IMR-90 (cell line): Measurements from ENCODE around the gene CFAP300. TPM values are rescaled to one million over a fixed set of nuclear protein-coding genes. Genes with fewer than 3 reads are reported as not detected.
A peak's percentile ranks its signal among the peaks of the same experiment; 100 is the strongest.

Source experiments
- ATAC-seq: fragments of 200-7000 bp; cut with Tn5 transposase; 2 replicates; pipeline ENCODE4 v1.9.1; 2020; ENCODE audit warnings: low read depth, mild to moderate bottlenecking, moderate library complexity
- BruUV-seq: library from RNA; stranded (reverse); fragments of 400-500 nt; replicated peaks from 2 replicates; lab custom pipeline; 2021; lab: Mats Ljungman, UMichigan
- CTCF ChIA-PET: fragments of 300-600 bp; formaldehyde crosslinking; extraction: SDS; loops from one replicate; lab custom pipeline; 2021; ENCODE audit warnings: antibody characterized with exemption; lab: Yijun Ruan, JAX
- POLR2A ChIA-PET: fragments of 300-600 bp; sonication (Branson Sonifier 250); formaldehyde crosslinking; loops from one replicate; lab custom pipeline; 2022; ENCODE audit warnings: antibody characterized with exemption; ENCODE audit not compliant: unreplicated experiment; lab: Charles Lee
- DNase-seq: peaks from one replicate; pipeline ENCODE4 v3.0.0; 2013
- H2AFZ ChIP-seq: replicated peaks from 2 replicates; pipeline ENCODE3; 2013; ENCODE audit warnings: low read length, mild to moderate bottlenecking; ENCODE audit not compliant: poor library complexity
- H2AK5ac ChIP-seq: 2 replicates; pipeline ENCODE4 v1.6.1; 2013; ENCODE audit warnings: low read depth, low read length, inconsistent platforms
- H2AK9ac ChIP-seq: replicated peaks from 2 replicates; pipeline ENCODE3; 2013; ENCODE audit warnings: mild to moderate bottlenecking, low read depth, low read length, moderate library complexity; ENCODE audit not compliant: poor library complexity
- H2BK120ac ChIP-seq: 2 replicates; pipeline ENCODE4 v1.6.1; 2013; ENCODE audit warnings: low read depth, low read length, inconsistent platforms
- H2BK15ac ChIP-seq: 3 replicates; pipeline ENCODE4 v1.6.1; 2013; ENCODE audit warnings: low read depth, low read length, inconsistent platforms
- H2BK20ac ChIP-seq: 2 replicates; pipeline ENCODE4 v1.6.1; 2013; ENCODE audit warnings: low read depth, mild to moderate bottlenecking, inconsistent platforms, low read length, moderate library complexity
- H2BK5ac ChIP-seq: 2 replicates; pipeline ENCODE4 v1.6.1; 2013; ENCODE audit warnings: mild to moderate bottlenecking, low read depth, low read length, inconsistent platforms; ENCODE audit not compliant: poor library complexity, severe bottlenecking
- H3K14ac ChIP-seq: replicated peaks from 2 replicates; pipeline ENCODE4 v1.6.1; 2013; ENCODE audit warnings: low read depth, low read length, inconsistent platforms
- H3K18ac ChIP-seq: 2 replicates; pipeline ENCODE4 v1.6.1; 2013; ENCODE audit warnings: low read depth, low read length, control low read depth
- H3K23ac ChIP-seq: 2 replicates; pipeline ENCODE4 v1.6.1; 2013; ENCODE audit warnings: low read depth, low read length, inconsistent platforms
- H3K27ac ChIP-seq: 2 replicates; pipeline ENCODE4 v1.5.1; 2013; ENCODE audit warnings: mild to moderate bottlenecking, control low read depth, low read length; ENCODE audit not compliant: insufficient read depth
- H3K27me3 ChIP-seq: 2 replicates; pipeline ENCODE4 v1.6.1; 2013; ENCODE audit warnings: low read length; ENCODE audit not compliant: control insufficient read depth, insufficient read depth
- H3K36me3 ChIP-seq: 2 replicates; pipeline ENCODE4 v1.6.1; 2013; ENCODE audit warnings: low read length, mixed read lengths; ENCODE audit not compliant: control insufficient read depth, insufficient read depth
- H3K4ac ChIP-seq: 2 replicates; pipeline ENCODE4 v1.6.1; 2013; ENCODE audit warnings: low read depth, low read length, inconsistent platforms
- H3K4me1 ChIP-seq: 2 replicates; pipeline ENCODE4 v1.6.1; 2013; ENCODE audit warnings: low read length, mixed read lengths; ENCODE audit not compliant: control insufficient read depth, insufficient read depth
- H3K4me2 ChIP-seq: 2 replicates; pipeline ENCODE4 v1.6.1; 2013; ENCODE audit warnings: low read depth, mild to moderate bottlenecking, control low read depth, low read length, moderate library complexity
- H3K4me3 ChIP-seq: 2 replicates; pipeline ENCODE4 v1.5.1; 2013; ENCODE audit warnings: low read depth, mild to moderate bottlenecking, control low read depth, low read length, moderate library complexity; ENCODE audit not compliant: insufficient read depth
- H3K56ac ChIP-seq: 2 replicates; pipeline ENCODE4 v1.6.1; 2013; ENCODE audit warnings: low read length, inconsistent platforms; ENCODE audit not compliant: insufficient read depth; ENCODE audit errors: extremely low read depth
- H3K79me1 ChIP-seq, 2 experiments: 2 replicates each; pipeline ENCODE4 v1.6.1; 2013; ENCODE audit warnings: low read length in 2 of 2, inconsistent platforms in 1 of 2, low read depth in 1 of 2
- H3K9ac ChIP-seq: 2 replicates; pipeline ENCODE4 v1.6.1; 2013; ENCODE audit warnings: low read depth, low read length, control low read depth
- H3K9me1 ChIP-seq: 2 replicates; pipeline ENCODE4 v1.6.1; 2013; ENCODE audit warnings: low read length, inconsistent platforms; ENCODE audit not compliant: insufficient read depth
- H3K9me3 ChIP-seq: 2 replicates; pipeline ENCODE4 v1.6.1; 2013; ENCODE audit warnings: low read length; ENCODE audit not compliant: control insufficient read depth, insufficient read depth
- H4K20me1 ChIP-seq: 2 replicates; pipeline ENCODE4 v1.6.1; 2013; ENCODE audit warnings: low read length, inconsistent platforms; ENCODE audit not compliant: insufficient read depth
- H4K5ac ChIP-seq: 2 replicates; pipeline ENCODE4 v1.6.1; 2013; ENCODE audit warnings: mild to moderate bottlenecking, low read depth, low read length, control low read depth
- H4K8ac ChIP-seq, 2 experiments: 2 replicates each; pipeline ENCODE4 v1.6.1; 2013; ENCODE audit warnings: low read depth in 2 of 2, low read length in 2 of 2, control low read depth in 1 of 2, inconsistent platforms in 1 of 2
- H4K91ac ChIP-seq: 2 replicates; pipeline ENCODE4 v1.6.1; 2013; ENCODE audit warnings: low read depth, low read length, inconsistent platforms; ENCODE audit not compliant: insufficient read depth
- CEBPB ChIP-seq: IDR thresholded peaks from 2 replicates; pipeline ENCODE4 v1.6.1; 2012; ENCODE audit warnings: low read depth, low read length, improper control_type of control experiment
- CTCF ChIP-seq: conservative IDR thresholded peaks from 2 replicates; pipeline ENCODE4 v1.5.1; 2012; ENCODE audit warnings: mild to moderate bottlenecking, low read depth, low read length, improper control_type of control experiment
- ELK1 ChIP-seq: fragments of 150-350 bp; IDR thresholded peaks from 2 replicates; pipeline ENCODE4 v1.6.1; 2016; ENCODE audit warnings: low read depth, mild to moderate bottlenecking, low read length, moderate library complexity, borderline replicate concordance
- FOS ChIP-seq: fragments of 150-350 bp; IDR thresholded peaks from 2 replicates; pipeline ENCODE4 v1.6.1; 2016; ENCODE audit warnings: low read depth, low read length
- MAZ ChIP-seq: IDR thresholded peaks from 2 replicates; pipeline ENCODE4 v1.6.1; 2012; ENCODE audit warnings: low read depth, mild to moderate bottlenecking, low read length, improper control_type of control experiment, moderate library complexity, borderline replicate concordance
- NFE2L2 ChIP-seq: fragments of 150-350 bp; IDR thresholded peaks from 2 replicates; pipeline ENCODE4 v1.6.1; 2016; ENCODE audit warnings: low read depth, mild to moderate bottlenecking, low read length
- POLR2A ChIP-seq: IDR thresholded peaks from 2 replicates; pipeline ENCODE4 v1.6.1; 2012; ENCODE audit warnings: mild to moderate bottlenecking, low read depth, low read length
- RCOR1 ChIP-seq: IDR thresholded peaks from 2 replicates; pipeline ENCODE4 v1.6.1; 2012; ENCODE audit warnings: mild to moderate bottlenecking, low read length, improper control_type of control experiment; ENCODE audit not compliant: insufficient replicate concordance
- USF2 ChIP-seq: fragments of 150-350 bp; IDR thresholded peaks from 2 replicates; pipeline ENCODE4 v1.6.1; 2017; ENCODE audit warnings: mild to moderate bottlenecking, antibody characterized with exemption, low read length, low read depth
- WGBS, 2 experiments: methylation state at CpG; one replicate each; pipeline versions ENCODE4 v1.1.5 to v1.1.7; 2013; ENCODE audit warnings: missing lambda C conversion rate in 2 of 2; ENCODE audit not compliant: insufficient read length in 1 of 2; ENCODE audit errors: extremely low coverage in 2 of 2; 5-methylcytosine and 5-hydroxymethylcytosine counted together
- dilution Hi-C: fragments of 300-500 bp; cut with HindIII; formaldehyde crosslinking; loops from one replicate; pipeline ENCODE4 v1.14.3; 2018; ENCODE audit warnings: low sequenced_read_pairs; ENCODE audit not compliant: unreplicated experiment
- in situ Hi-C: fragments of 300-500 bp; cut with MboI; formaldehyde crosslinking; loops from 3 replicates; pipeline ENCODE4 v1.14.3; 2019; ENCODE audit warnings: low sequenced_read_pairs, inconsistent platforms, mixed read lengths
- intact Hi-C: fragments of 100-400 bp; cut with micrococcal nuclease; formaldehyde crosslinking; loops from 2 replicates; pipeline ENCODE4 v1.10.0; 2022
- polyA plus RNA-seq, 3 experiments: library from polyadenylated mRNA; depleted of rRNA; stranded (reverse); fragments of >200 nt; gene quantifications; 2 replicates each; pipeline ENCODE4 v1.2.3, GENCODE V29; 2012; ENCODE audit warnings: low replicate concordance in 1 of 3
- total RNA-seq: library from RNA; depleted of rRNA; stranded (reverse); fragments of >200 nt; gene quantifications from 2 replicates; pipeline ENCODE4 v1.2.3, GENCODE V29; 2012

Gene CFAP300
- total and polyA plus RNA-seq, 2 of the 4 experiments (the other 2 are of a cell fraction): 0.90 to 1.8 TPM

- H3K56ac ChIP-seq: no peak overlapping the region
- in situ Hi-C loops: no loop called here
- H2BK120ac ChIP-seq: no peak overlapping the region
- H2AFZ ChIP-seq: no peak overlapping the region
- ATAC-seq (peak; percentile 21; the same call in 1 of the 2 replicates), DNase-seq (no peak)
- no TSS peak for BruUV-seq
- no peak overlapping the region for H4K8ac ChIP-seq
- no CpG with 5 or more reads among the region's 2 CpGs for WGBS, 2 experiments
- H2AK9ac ChIP-seq: no peak overlapping the region
- no peak overlapping the region for H3K27ac ChIP-seq
- H2BK5ac ChIP-seq: no peak overlapping the region
- TF ChIP-seq RCOR1 (no peak), USF2 (no peak), POLR2A (no peak), FOS (no peak), CTCF (no peak), NFE2L2 (no peak), ELK1 (no peak), CEBPB (no peak), MAZ (no peak)
- no peaks in the 10 kb centered on the region for H3K9me3 ChIP-seq
- no peak overlapping the region for H3K4ac ChIP-seq
- no peaks in the 10 kb centered on the region for H3K79me1 ChIP-seq
- no peak overlapping the region for H2AK5ac ChIP-seq
- H2BK15ac ChIP-seq: no peak overlapping the region
- H2BK20ac ChIP-seq: no peak overlapping the region
- H3K23ac ChIP-seq: no peak overlapping the region
- no peaks in the 10 kb centered on the region for H4K20me1 ChIP-seq
- H3K4me3 ChIP-seq: no peak overlapping the region
- no peak overlapping the region for H3K9ac ChIP-seq
- no peaks in the 10 kb centered on the region for H3K36me3 ChIP-seq
- 0 out of 2 replicates have a peak, but pooled peaks cover 3% of the 10 kb centered on the region for H3K9me1 ChIP-seq
- no peaks in the 10 kb centered on the region for H3K27me3 ChIP-seq
- ChIA-PET POLR2A (no interaction called here), CTCF (no interaction called here)
- no peak overlapping the region for H4K91ac ChIP-seq
- no peak overlapping the region for H4K5ac ChIP-seq
- H3K18ac ChIP-seq: no peak overlapping the region
- intact Hi-C loops: no loop called here
- no peak overlapping the region for H3K14ac ChIP-seq
- dilution Hi-C loops: no loop called here
- peak overlapping the region; percentile 49; the same call in 1 of the 2 replicates for H3K4me2 ChIP-seq
- no peaks in the 10 kb centered on the region; the same call in 1 of the 2 replicates for H3K4me1 ChIP-seq
Observed at GRCh38 chr11:102026959-102027358, 20.3 kb upstream of the CFAP300 start.
